ENCODE data around the gene FGFBP2.

Gene FGFBP2

DNA sequence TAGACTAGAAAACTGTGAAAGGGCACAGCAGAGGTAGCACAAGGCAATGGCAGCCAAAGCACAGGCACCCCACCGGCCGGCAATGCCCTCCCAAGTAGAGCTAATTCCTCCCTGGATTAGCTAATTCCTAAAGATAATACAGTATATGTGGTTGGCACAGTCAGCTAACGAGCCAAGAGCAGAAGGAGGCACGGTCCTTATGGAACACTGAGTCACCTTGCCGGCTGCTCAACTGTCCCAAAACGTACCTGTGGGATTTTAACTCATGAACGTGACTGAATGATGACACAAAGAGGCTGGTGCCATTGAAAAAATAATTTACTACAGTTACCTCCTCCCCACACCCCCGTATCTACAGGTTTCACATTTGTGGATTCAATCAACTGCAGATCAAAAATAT, 15.3 kb downstream of the FGFBP2 start:
- H3K27ac ChIP-seq (replicated peaks), result no peak overlapping the region

DNA sequence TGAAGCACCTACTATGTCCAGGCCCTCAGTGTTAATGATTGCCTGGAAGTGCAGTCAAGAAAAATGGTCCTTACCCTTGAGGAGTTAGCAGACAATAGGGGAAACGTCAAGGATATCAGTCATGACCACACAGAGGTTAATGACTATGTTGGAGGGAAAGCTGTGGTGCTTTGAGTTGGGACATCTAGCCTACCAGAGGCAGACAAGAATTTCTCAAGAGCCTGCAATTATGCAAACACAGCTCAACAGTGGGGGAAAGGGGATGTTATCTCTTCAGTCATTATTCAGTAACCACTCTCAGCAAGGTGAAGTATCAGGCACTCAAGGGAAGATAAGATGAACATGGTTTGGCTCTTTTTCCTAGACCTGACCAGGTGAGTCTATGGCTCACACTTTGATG, 17.5 kb downstream of the FGFBP2 start:
- peak; percentile 51 to 94 for DNase-seq (ENCODE audit: low read depth in 1 of 2, low spot score in 1 of 2)
- Histone ChIP-seq H3K27me3 (ENCODE audit: insufficient read depth, poor library complexity, severe bottlenecking) (no peaks in the 10 kb centered on the region), H3K4me3 (replicated peaks; ENCODE audit: insufficient read depth, low read length) (no peak overlapping the region), H3K27ac (replicated peaks) (no peak overlapping the region)
- TF ChIP-seq POLR2AphosphoS5 (IDR thresholded peaks at IDR 0.05; ENCODE audit: low read depth), result peak; percentile 64
- no peak for TF ChIP-seq SPI1 (IDR thresholded peaks at IDR 0.05; ENCODE audit: borderline replicate concordance, low read depth)

More for the DNA sequence above, 15.3 kb downstream of the FGFBP2 start:
- no peak overlapping the region for H3K4me3 ChIP-seq (replicated peaks; ENCODE audit: insufficient read depth, low read length)
- no peaks in the 10 kb centered on the region for H3K27me3 ChIP-seq (ENCODE audit: insufficient read depth, poor library complexity, severe bottlenecking)
- TF ChIP-seq GABPA (IDR thresholded peaks at IDR 0.05; ENCODE audit: low read depth) (no peak), POLR2AphosphoS5 (IDR thresholded peaks at IDR 0.05; ENCODE audit: low read depth) (no peak), SPI1 (IDR thresholded peaks at IDR 0.05; ENCODE audit: borderline replicate concordance, low read depth) (no peak)
- TF ChIP-seq, protein P1, sequence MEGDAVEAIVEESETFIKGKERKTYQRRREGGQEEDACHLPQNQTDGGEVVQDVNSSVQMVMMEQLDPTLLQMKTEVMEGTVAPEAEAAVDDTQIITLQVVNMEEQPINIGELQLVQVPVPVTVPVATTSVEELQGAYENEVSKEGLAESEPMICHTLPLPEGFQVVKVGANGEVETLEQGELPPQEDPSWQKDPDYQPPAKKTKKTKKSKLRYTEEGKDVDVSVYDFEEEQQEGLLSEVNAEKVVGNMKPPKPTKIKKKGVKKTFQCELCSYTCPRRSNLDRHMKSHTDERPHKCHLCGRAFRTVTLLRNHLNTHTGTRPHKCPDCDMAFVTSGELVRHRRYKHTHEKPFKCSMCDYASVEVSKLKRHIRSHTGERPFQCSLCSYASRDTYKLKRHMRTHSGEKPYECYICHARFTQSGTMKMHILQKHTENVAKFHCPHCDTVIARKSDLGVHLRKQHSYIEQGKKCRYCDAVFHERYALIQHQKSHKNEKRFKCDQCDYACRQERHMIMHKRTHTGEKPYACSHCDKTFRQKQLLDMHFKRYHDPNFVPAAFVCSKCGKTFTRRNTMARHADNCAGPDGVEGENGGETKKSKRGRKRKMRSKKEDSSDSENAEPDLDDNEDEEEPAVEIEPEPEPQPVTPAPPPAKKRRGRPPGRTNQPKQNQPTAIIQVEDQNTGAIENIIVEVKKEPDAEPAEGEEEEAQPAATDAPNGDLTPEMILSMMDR (IDR thresholded peaks at IDR 0.05; ENCODE audit: insufficient read depth, low read length), result no peak
- TF ChIP-seq, protein P2, sequence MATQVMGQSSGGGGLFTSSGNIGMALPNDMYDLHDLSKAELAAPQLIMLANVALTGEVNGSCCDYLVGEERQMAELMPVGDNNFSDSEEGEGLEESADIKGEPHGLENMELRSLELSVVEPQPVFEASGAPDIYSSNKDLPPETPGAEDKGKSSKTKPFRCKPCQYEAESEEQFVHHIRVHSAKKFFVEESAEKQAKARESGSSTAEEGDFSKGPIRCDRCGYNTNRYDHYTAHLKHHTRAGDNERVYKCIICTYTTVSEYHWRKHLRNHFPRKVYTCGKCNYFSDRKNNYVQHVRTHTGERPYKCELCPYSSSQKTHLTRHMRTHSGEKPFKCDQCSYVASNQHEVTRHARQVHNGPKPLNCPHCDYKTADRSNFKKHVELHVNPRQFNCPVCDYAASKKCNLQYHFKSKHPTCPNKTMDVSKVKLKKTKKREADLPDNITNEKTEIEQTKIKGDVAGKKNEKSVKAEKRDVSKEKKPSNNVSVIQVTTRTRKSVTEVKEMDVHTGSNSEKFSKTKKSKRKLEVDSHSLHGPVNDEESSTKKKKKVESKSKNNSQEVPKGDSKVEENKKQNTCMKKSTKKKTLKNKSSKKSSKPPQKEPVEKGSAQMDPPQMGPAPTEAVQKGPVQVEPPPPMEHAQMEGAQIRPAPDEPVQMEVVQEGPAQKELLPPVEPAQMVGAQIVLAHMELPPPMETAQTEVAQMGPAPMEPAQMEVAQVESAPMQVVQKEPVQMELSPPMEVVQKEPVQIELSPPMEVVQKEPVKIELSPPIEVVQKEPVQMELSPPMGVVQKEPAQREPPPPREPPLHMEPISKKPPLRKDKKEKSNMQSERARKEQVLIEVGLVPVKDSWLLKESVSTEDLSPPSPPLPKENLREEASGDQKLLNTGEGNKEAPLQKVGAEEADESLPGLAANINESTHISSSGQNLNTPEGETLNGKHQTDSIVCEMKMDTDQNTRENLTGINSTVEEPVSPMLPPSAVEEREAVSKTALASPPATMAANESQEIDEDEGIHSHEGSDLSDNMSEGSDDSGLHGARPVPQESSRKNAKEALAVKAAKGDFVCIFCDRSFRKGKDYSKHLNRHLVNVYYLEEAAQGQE (IDR thresholded peaks at IDR 0.05; ENCODE audit: insufficient replicate concordance, low read depth), result no peak
- no peak for DNase-seq (ENCODE audit: low read depth in 1 of 2, low spot score in 1 of 2)

DNA sequence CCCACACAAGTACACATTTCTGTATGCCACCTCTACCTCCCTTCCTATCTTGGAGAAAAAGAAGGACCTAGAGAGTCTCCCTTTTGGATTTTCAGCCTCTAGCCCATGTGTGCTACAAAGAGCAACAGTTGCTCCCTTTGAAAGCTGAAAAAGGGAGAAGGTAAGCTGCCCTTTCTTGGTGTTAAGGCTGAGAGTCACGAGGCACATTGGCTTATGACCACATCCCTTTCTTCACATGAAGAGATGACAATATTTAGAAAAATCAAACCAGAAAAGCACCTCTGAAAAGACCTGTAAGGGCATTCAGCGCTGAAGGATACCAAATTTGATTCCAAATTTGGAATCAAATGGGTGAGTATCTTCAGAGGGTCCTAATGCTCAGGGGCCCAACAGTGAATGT, 18.1 kb downstream of the FGFBP2 start:
- TF ChIP-seq, protein P1 (IDR thresholded peaks at IDR 0.05; ENCODE audit: insufficient read depth, low read length), result no peak
- TF ChIP-seq SPI1 (IDR thresholded peaks at IDR 0.05; ENCODE audit: borderline replicate concordance, low read depth), result no peak
- TF ChIP-seq, protein P2 (IDR thresholded peaks at IDR 0.05; ENCODE audit: insufficient replicate concordance, low read depth), result no peak
- TF ChIP-seq POLR2AphosphoS5 (IDR thresholded peaks at IDR 0.05; ENCODE audit: low read depth), result no peak
- no peak for TF ChIP-seq GABPA (IDR thresholded peaks at IDR 0.05; ENCODE audit: low read depth)
- no peak for DNase-seq (ENCODE audit: low read depth in 1 of 2, low spot score in 1 of 2)
- no peak overlapping the region; the same call in 1 of the 2 replicates for H3K27ac ChIP-seq (replicated peaks)
- H3K27me3 ChIP-seq (ENCODE audit: insufficient read depth, poor library complexity, severe bottlenecking), result no peaks in the 10 kb centered on the region
- no peak overlapping the region for H3K4me3 ChIP-seq (replicated peaks; ENCODE audit: insufficient read depth, low read length)

DNA sequence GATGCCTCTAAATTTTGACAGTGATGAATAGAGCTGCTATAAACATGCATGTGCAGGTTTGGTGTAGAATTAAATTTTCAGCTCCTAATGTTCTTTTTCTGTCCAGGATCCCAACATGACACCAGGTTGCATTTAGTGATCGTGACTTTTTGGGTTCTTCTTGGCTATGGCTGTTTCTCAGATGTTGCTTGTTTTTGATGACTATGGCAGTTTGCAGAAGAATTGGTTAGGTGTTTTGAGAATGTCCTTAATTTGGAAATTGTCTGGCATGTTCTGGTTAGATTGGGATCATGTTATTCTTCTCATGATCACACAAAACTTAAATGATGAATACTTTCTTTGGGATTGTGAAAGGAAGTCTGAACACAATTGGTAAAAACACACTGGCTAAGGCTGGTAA, 20.7 kb downstream of the FGFBP2 start:
- Histone ChIP-seq H3K27me3 (ENCODE audit: insufficient read depth, poor library complexity, severe bottlenecking) (no peaks in the 10 kb centered on the region), H3K27ac (replicated peaks) (no peak overlapping the region), H3K4me3 (replicated peaks; ENCODE audit: insufficient read depth, low read length) (no peak overlapping the region)
- DNase-seq (ENCODE audit: low read depth in 1 of 2, low spot score in 1 of 2), result no peak
- TF ChIP-seq, protein P2 (IDR thresholded peaks at IDR 0.05; ENCODE audit: insufficient replicate concordance, low read depth), result no peak
- TF ChIP-seq POLR2AphosphoS5 (IDR thresholded peaks at IDR 0.05; ENCODE audit: low read depth) (no peak), GABPA (IDR thresholded peaks at IDR 0.05; ENCODE audit: low read depth) (no peak), SPI1 (IDR thresholded peaks at IDR 0.05; ENCODE audit: borderline replicate concordance, low read depth) (no peak)
- TF ChIP-seq, protein P1 (IDR thresholded peaks at IDR 0.05; ENCODE audit: insufficient read depth, low read length), result no peak

Data from HL-60 (cell line).